GM18861 (cell line): ENCODE measurements around the gene ITGB2.

ENCODE experiments used
- ATAC-seq: cut with Tn5 transposase; IDR thresholded peaks from one replicate; pipeline ENCODE4 v1.9.1; 2021; ENCODE audit not compliant: unreplicated experiment

The ITGB2 gene

GRCh38 chr21:44920694-44921604 lies at the start of gene ITGB2:
Gene ITGB2, minus strand, starts transcription at chr21:44920899. Its CDS starts 10,117 bp downstream, at chr21:44910782.
- peak; percentile 56 for ATAC-seq

- ATAC-seq = no peak
These were observed 49.4 kb upstream of the ITGB2 start for GRCh38 chr21:44969931-44970755.

DNA sequence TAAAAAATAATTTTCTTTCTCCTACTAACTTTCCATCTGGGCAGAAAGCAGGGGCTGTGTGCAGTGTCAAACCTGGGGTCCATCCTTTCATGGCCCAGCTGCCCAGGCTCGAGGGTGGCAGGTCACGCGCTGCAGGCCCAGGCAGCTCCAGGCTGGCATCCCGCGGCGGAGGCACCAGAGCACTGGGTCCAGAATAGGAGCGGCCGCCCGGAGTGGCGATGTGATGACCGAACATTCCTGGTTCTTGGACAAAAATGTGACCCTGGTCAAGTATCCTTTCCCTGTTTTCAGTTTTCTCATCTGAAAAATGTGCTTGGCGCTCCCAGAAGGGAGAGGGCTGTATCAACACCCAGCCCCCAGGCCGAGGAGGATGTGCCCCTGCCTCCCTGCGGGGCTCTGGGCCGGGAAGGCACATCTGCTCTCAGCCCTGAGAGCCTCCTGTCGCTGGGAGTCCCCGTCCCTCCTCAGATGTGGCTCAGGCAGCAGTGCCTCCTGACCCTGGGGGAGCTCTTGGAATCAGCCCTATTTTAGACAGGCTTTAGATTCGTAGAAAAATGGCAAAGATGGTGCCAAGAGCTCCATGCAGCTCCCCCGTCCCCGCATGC lies 48.5 kb upstream of the ITGB2 start:
- ATAC-seq = no peak

GRCh38 chr21:44967082-44968047 lies 46.7 kb upstream of the ITGB2 start:
- ATAC-seq = no peak

DNA sequence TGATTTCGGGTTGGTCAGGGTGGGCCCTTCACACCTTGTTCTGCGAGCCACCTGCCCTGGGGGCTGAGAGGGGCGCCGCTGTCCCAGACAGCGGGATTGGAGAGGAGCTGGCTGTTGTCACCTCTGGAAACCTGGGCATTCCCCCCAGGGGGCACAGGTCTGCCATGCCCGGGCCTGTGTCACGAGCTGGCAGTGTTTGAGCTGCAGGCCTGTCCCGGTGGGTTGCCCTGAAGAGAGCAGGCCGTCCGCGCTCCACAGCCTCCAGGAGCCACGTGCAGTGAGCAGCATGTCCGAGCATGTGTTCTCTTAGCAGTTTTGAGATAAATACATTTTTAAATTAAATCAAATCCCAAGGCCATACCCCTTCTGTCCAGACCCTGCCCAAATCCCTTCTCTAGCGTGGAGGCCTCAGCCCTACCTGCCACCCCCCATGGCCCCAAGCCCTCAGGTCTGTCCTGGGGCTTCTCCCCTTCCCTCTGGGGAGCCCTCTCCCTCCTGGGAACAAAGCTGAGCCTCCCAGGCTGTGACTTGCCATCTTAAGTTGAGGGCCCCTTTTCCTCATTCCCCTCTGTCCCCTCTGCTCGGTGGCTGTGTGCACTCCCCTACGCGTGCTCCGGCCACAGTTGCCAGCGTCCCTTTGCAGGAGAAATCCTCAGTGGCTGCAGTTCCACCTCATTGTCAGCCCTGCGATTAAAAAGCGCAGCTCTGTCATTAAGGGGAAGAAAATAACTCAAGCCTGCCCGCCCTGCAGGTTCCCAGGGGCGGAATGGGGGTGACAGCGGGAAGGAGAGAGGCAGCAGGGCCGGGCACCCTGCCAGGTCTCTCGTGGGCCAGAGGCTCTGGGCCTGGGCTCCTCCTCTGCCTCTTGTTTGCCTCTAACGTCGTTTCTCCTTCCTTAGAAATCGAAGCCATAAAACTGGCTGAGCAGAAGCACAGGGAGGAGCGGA lies 45.7 kb upstream of the ITGB2 start:
- no peak for ATAC-seq

DNA sequence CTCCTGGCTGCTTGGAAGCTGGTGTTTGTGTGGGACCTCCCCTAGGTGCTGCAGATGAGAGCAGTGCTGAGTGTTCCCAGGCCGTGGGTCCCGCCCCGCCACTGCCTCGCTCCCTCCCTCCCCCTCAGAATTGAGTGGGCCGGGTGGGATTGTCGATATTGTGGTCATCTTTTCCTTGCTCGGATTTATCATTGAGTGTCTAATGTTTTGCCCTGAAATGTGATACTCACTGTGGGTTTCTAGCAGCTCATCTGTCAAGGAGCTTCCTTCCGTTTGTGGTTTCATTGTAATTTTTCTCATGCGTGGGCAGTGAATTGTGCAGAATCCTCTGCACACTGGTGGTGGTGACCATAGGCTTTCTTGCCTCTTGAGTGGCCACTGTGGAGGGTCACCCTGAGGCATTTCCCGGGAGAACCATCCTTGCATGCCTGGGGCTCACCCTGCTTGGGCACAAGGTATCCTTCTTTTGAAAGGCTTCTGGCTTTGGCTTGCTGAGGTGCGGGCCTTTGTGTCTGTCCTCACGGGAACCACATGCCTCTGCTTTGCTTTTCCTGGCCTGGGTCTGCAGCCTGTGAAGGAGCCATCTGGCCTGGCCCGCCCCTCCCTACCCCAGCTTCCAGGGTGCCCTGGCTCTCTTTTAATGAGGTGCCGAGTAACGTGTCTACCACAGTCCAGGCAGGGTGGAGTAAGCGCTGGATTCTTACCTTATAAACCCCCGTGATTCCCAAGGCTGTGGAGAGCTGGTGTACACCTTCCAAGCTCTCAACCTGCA lies 44.7 kb upstream of the ITGB2 start:
- ATAC-seq = no peak

- ATAC-seq = no peak
These were observed 43.7 kb upstream of the ITGB2 start for GRCh38 chr21:44964381-44964780.

- ATAC-seq = no peak
These were observed 41.8 kb upstream of the ITGB2 start for GRCh38 chr21:44962403-44962966.

DNA sequence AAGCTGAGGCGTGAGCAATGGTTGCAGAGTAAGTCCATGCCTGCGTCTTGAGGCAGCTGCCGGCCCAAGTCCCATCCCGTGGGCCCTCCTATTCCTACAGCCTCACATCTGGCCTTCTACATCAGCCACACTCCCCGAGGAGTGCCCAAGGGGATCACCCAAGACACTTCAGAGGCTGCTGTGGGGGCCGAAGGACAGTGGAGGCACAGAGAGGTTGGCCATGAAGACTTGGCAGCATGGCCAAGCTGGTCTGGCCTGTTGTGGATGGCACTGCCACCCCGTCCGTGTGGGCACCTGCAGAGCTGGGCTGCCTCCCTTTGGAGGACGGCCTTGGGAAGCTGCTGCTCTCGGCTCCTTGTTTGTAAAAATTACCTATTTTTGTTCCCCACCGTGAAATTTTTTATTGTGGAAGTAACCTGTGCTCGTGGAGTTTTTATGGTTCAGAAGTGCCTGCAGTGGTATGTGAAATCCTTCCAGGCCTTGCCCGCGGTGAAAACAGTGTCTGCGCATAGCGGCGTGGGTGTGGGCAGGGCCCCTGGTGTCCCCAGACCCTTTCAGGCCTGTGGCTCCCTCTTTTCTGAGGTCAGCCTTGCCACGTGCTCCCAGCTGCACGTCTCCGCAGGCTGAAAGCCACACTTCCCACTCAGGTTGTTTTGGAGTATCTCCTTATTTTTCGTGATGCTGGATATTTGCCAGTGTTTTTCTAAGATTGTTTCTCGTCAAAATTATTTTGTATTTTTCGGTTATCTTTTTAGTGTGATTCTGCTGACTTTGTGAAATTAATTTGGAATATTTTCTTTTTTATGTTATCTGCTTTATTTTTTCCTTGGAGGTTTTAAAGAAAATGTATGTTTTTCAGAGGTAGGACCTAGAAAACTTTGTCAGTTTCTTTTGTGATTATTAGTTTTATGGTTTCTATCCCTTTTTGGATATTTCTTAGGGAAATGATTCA lies 39.7 kb upstream of the ITGB2 start:
- no peak for ATAC-seq

DNA sequence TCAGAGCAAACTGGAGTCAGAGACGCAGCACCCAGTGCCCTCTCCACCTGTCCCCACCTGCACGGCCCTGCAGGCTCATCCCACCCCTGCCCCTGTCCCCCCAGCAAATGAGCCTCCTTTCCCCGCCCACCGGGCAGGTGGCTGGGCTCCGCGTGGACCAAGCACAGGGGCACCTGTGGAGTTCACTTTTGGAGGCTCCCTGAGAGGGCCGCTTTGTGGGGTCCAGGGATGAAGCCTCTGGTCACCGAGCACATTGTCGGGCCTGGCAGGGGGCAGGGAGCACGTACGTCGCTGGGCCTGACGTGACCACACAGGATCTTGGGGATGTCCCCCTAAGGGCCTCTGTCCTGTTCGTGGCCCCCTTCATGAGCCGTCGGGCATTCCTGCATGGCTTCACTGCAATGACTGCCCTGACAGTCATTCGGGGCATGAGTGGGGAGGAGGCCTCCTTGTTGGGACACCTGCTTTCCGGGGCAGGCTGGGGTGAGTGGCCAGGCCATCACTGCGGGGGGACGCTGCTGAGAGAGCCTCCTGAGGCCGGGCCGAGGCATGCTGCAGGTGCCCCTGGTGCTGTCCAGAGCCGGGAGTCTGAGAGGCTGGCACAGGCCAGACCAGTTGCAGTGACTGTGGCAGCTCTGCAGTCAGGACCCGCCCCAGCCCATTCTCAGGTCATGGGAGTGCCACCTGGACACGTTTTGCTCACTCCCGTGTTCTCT lies 38.8 kb upstream of the ITGB2 start:
- ATAC-seq = no peak

DNA sequence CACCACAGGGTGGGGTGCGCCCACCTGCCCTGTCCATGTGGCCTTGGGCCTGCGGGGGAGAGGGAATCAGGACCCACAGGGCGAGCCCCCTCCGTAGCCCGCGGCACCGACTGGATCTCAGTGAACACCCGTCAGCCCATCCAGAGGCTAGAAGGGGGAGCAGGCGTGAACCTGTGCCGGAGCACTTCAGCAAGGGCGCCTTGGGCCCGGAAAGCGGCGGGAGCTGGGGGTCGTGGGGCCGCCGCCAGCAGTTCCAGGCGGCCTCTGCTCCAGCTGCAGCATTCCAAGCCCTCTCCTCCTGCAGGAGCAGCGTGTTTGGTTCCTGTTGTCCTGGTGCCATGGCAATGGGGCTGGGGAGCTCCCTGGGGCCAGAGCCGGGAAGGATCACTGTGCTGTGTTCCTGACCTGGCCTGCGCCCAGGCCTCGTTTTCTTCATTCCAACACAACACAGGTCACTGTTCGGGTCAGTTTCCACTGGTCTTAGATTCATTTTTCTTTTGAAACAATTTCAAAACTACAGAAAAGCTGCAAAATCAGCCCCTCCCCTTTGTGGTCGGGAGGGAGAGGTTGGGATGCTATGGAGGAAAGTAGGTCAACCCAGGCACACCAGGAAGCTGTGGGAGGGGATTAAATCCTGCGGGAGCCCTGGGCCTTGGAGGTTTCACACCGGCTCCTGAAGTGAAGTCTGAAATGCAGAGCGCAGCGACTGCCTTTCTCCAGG lies 37.9 kb upstream of the ITGB2 start:
- ATAC-seq = no peak

- no peak for ATAC-seq
These were observed 37.3 kb upstream of the ITGB2 start for GRCh38 chr21:44957901-44958451.

GRCh38 chr21:44957047-44957831 lies 36.5 kb upstream of the ITGB2 start:
- no peak for ATAC-seq

DNA sequence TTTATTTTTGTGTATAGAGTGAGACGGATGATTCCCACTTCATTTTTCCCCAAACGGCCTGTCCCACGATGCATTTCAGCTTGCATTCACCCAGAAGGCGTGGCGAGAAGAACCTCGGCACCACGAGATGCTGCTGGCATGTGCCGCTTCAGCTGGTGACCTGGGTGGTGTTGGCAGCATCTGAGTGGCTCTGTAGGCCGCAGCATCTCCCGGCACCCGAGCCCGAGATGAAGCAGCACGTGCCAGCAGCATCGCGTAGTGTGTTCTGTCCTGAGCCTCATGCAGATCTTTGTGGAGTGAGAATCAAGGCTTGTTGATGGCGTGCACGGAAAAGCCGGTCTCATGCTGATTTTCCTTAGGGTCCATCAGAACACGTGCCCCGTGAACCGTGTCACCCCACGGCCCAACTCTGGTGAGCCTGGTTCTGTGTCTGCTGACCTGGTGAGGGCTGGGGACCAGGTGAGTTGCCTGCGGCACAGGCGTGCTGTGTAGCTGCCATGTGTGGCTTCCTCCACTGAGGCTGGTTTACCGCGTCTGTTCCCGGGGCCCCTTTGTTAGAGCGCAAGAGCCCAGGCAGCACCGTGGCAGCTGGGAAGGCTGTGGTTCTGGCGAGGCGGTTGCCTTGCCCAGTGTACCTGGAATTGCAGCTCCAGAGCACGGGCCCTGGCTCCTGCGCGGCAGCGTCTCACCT lies 35.8 kb upstream of the ITGB2 start:
- no peak for ATAC-seq
